NCI-H146 treated with DMSO at 0.1 percent for 48 hours (cell line): Measurements from ENCODE around the gene EPS15.
A peak's percentile ranks its signal among the peaks of the same experiment; 100 is the strongest.
"Not testable (repeated sequence)": the region's sequence is repeated elsewhere in the genome, so short reads cannot be mapped to it uniquely, and the experiment has no call there.

Experiments used
- DNase-seq: peaks from one replicate; lab custom pipeline; 2025; ENCODE audit not compliant: unreplicated experiment; lab: John Stamatoyannopoulos, UW

EPS15 gene

GRCh38 chr1:51341876-51342496 is 177.1 kb downstream of the EPS15 start:
- DNase-seq, result no peak

- no peak for DNase-seq
Observed at GRCh38 chr1:51340380-51340779, 178.7 kb downstream of the EPS15 start.

- no peak for DNase-seq
Observed at GRCh38 chr1:51336711-51337110, 182.4 kb downstream of the EPS15 start.

GRCh38 chr1:51336004-51336403 is 183.1 kb downstream of the EPS15 start:
- no peak for DNase-seq

GRCh38 chr1:51331206-51332100 is 187.6 kb downstream of the EPS15 start:
- peak; percentile 35 for DNase-seq

- peak; percentile 1 for DNase-seq
Observed at GRCh38 chr1:51330331-51331201, 188.5 kb downstream of the EPS15 start, which contains the start of gene TTC39A. TTC39A (minus strand) TSS chr1:51330562; CDS start chr1:51330477, 85 bp downstream.

GRCh38 chr1:51329443-51330325 is 189.4 kb downstream of the EPS15 start:
- peak; percentile 70 for DNase-seq

GRCh38 chr1:51328926-51329325 is 190.1 kb downstream of the EPS15 start:
- no peak for DNase-seq

- no peak for DNase-seq
Observed at GRCh38 chr1:51328279-51328678, 190.8 kb downstream of the EPS15 start.

- no peak for DNase-seq
Observed at GRCh38 chr1:51327386-51327785, 191.7 kb downstream of the EPS15 start.

- DNase-seq, result no peak
Observed at GRCh38 chr1:51326839-51327238, 192.2 kb downstream of the EPS15 start.

- DNase-seq, result no peak
Observed at GRCh38 chr1:51325878-51326755, 192.9 kb downstream of the EPS15 start.

- DNase-seq, result no peak
Observed at GRCh38 chr1:51325391-51325790, 193.7 kb downstream of the EPS15 start.

GRCh38 chr1:51325011-51325385 is 194.1 kb downstream of the EPS15 start:
- not testable (repeated sequence) for DNase-seq

- no peak for DNase-seq
Observed at GRCh38 chr1:51324251-51325010, 194.6 kb downstream of the EPS15 start.

- no peak for DNase-seq
Observed at GRCh38 chr1:51323778-51324177, 195.3 kb downstream of the EPS15 start.

GRCh38 chr1:51322417-51323101 is 196.5 kb downstream of the EPS15 start:
- DNase-seq, result no peak

- no peak for DNase-seq
Observed at GRCh38 chr1:51321924-51322280, 197.2 kb downstream of the EPS15 start.
